Activated naive CD8-positive, alpha-beta T cell treated with anti-CD3 and anti-CD28 coated beads for 36 hours (primary cell): ENCODE results near the gene LPP. TPM values are rescaled to one million over a fixed set of nuclear protein-coding genes. Genes with fewer than 3 reads are reported as not detected.

ENCODE experiments used
- DNase-seq: peaks from one replicate; pipeline ENCODE4 v3.0.0; 2021
- H3K27ac Mint-ChIP-seq: one replicate; pipeline ENCODE4 v1.8.0; 2022; ENCODE audit warnings: mild to moderate bottlenecking, moderate library complexity, mixed read lengths
- H3K27me3 Mint-ChIP-seq: one replicate; pipeline ENCODE4 v1.8.0; 2022; ENCODE audit warnings: mild to moderate bottlenecking, mixed read lengths
- H3K36me3 Mint-ChIP-seq: one replicate; pipeline ENCODE4 v1.8.0; 2021; ENCODE audit warnings: mild to moderate bottlenecking, mixed read lengths
- H3K4me1 Mint-ChIP-seq: one replicate; pipeline ENCODE4 v1.8.0; 2021; ENCODE audit warnings: mixed read lengths
- H3K4me3 Mint-ChIP-seq: one replicate; pipeline ENCODE4 v1.8.0; 2022; ENCODE audit warnings: mild to moderate bottlenecking, moderate library complexity, mixed read lengths
- H3K9me3 Mint-ChIP-seq: one replicate; pipeline ENCODE4 v1.8.0; 2022; ENCODE audit warnings: mixed read lengths
- total RNA-seq, 2 experiments: library from RNA; stranded (reverse); gene quantifications; one replicate each; pipeline ENCODE4 v1.2.3, GENCODE V29; 2021

LPP gene
- total RNA-seq, 2 experiments from 2014 or later, result 15.0 to 15.3 TPM

DNA sequence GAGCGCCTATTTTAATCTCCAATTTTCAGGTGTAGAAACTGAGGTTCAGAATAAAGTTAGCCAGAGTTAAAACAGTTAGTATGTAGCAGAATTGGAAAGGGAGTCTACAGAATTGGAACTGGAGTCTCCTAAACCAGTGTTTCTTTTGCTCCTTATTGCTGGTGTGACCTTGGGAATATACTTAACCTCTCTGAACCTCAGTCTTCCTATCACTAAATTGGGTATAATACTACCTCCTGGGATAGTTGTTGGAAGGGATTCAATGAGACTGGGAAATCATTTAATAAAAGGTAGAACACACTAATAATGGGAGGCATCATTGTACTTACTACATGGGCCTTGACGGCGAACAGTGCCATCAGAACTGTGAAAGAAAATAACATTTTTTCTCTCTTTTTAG lies 55.1 kb downstream of the LPP start:
- H3K4me3 Mint-ChIP-seq, result no peak overlapping the region
- no peak overlapping the region for H3K27ac Mint-ChIP-seq
- DNase-seq, result no peak
- peaks cover 11% of the 10 kb centered on the region for H3K36me3 Mint-ChIP-seq
- no peaks in the 10 kb centered on the region for H3K27me3 Mint-ChIP-seq
- no peaks in the 10 kb centered on the region for H3K9me3 Mint-ChIP-seq
- peaks cover 5% of the 10 kb centered on the region for H3K4me1 Mint-ChIP-seq

DNA sequence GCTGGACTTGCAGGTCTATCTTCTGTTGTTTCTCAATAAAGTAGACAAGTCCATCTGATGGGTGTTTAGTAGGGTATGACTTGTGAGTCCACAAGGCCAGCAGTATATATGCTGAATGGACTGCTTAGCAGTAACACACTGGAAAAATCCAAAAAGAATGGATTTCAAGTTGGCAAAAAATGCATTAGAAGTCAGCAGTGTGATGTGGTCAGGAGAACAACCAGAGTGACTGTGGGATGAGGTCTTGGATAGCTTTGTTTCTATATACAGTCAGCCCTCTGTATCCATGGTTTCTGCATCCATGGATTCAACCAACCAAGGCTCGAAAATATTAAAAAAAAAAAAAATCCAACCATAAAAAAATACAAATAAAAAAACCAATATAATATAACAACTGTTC lies 55.8 kb downstream of the LPP start:
- Mint-ChIP-seq H3K4me1 (peaks cover 5% of the 10 kb centered on the region), H3K27me3 (no peaks in the 10 kb centered on the region), H3K36me3 (peaks cover 12% of the 10 kb centered on the region), H3K4me3 (no peak overlapping the region), H3K9me3 (no peaks in the 10 kb centered on the region), H3K27ac (no peak overlapping the region)
- DNase-seq, result no peak

DNA sequence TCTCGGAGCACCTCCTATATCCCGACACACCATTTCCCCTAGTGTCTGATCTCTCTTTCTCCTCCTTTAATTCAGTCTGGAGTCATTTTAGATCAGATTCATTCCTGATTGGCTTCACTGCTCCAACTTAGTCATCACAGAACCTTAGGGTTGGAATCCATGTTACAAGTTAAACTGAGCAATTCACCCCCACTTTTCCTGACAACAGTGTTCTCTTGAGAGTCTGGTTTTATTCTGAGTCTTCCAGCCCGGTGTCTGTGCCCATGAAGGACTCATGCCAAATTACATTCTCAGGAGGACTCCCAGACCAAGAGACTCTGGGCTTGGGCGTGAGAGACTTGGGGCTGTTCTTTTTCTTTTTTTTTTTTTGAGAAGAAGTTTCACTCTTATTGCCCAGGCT lies 57.5 kb downstream of the LPP start:
- Mint-ChIP-seq H3K27ac (no peak overlapping the region), H3K4me3 (no peak overlapping the region), H3K36me3 (peaks cover 10% of the 10 kb centered on the region)

DNA sequence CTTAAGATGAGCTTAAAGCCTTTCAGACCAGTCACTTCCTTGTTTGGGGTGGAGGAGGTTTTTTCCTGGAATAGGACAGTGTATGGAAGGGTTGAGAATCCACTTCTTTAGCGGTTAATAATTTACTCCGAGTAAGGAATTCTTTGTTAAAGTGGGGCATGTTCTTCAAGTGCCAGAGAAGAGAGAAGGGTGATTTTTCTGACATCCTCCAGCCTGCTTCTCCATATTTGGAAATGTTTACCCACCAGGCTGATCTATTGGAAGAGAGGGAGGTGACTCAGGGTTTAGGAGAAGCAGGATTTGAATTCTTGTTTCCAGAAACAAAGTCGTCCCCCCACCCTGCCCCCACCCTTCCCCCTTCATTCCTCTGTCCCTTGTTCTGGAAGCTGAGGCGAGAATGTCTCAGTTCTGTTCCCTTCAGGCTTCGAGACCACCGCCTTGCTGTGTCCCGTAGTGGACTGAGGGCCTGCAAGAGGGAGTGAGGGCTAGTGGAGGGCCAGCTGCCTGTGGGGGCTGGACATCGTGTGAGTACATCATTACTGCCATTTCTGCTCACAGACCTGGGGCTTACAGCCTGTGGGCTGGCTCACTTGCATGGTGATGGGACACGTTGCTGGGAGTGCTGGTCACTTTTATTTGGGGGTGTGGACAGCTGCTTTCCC lies 58.5 kb downstream of the LPP start:
- Mint-ChIP-seq H3K27ac (no peak overlapping the region), H3K9me3 (no peaks in the 10 kb centered on the region), H3K27me3 (no peaks in the 10 kb centered on the region), H3K4me3 (no peak overlapping the region), H3K36me3 (peaks cover 8% of the 10 kb centered on the region), H3K4me1 (peaks cover 17% of the 10 kb centered on the region)
- DNase-seq, result no peak

More for the DNA sequence above, 57.5 kb downstream of the LPP start:
- no peak for DNase-seq
- H3K27me3 Mint-ChIP-seq, result no peaks in the 10 kb centered on the region
- peaks cover 9% of the 10 kb centered on the region for H3K4me1 Mint-ChIP-seq
- no peaks in the 10 kb centered on the region for H3K9me3 Mint-ChIP-seq

DNA sequence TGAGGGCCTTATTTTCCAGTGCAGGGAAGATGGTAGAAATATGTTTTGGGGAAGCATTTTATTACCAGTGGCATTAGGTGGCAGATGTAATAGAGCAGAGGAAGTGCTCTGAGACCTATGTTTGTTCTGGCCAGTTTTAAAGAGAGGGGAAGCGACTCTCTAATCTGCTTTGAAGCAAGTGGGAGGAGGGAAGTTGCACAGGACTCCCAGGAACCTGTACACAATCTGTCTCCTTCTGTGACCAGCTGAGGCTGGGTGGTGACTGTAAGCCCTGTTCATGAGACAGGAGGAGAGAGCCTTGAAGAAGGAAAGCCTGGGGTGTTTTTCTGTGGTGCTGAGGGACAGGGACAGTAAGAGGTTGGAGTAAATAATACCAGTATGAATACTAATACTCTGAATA lies 60.5 kb downstream of the LPP start:
- peak overlapping the region; percentile 4 for H3K27ac Mint-ChIP-seq
- H3K27me3 Mint-ChIP-seq, result no peaks in the 10 kb centered on the region
- DNase-seq, result no peak
- peaks cover 8% of the 10 kb centered on the region for H3K36me3 Mint-ChIP-seq
- H3K4me3 Mint-ChIP-seq, result no peak overlapping the region
- H3K4me1 Mint-ChIP-seq, result peaks cover 20% of the 10 kb centered on the region
- H3K9me3 Mint-ChIP-seq, result no peaks in the 10 kb centered on the region

DNA sequence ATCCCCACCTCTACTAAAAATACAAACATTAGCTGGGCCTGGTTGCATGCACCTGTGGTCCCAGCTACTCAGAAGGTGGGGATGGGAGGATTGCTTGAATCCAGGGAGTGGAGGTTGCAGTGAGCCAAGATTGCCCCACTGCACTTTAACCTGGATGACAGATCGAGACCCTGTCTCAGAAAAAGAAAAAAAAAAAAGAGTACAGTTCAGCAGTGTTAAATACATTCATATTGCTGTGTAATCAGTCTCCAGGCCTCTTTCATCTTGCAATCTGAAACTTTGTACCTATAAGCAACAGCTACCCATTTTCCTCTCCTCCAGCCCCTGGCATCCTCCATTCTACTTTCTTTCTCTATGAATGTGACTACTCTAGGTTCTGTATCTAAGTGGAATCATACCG lies 61.2 kb downstream of the LPP start:
- peaks cover 20% of the 10 kb centered on the region for H3K4me1 Mint-ChIP-seq
- H3K27me3 Mint-ChIP-seq, result no peaks in the 10 kb centered on the region
- no peaks in the 10 kb centered on the region for H3K9me3 Mint-ChIP-seq
- H3K36me3 Mint-ChIP-seq, result peaks cover 14% of the 10 kb centered on the region
- no peak overlapping the region for H3K4me3 Mint-ChIP-seq
- H3K27ac Mint-ChIP-seq, result no peak overlapping the region
- DNase-seq, result no peak

DNA sequence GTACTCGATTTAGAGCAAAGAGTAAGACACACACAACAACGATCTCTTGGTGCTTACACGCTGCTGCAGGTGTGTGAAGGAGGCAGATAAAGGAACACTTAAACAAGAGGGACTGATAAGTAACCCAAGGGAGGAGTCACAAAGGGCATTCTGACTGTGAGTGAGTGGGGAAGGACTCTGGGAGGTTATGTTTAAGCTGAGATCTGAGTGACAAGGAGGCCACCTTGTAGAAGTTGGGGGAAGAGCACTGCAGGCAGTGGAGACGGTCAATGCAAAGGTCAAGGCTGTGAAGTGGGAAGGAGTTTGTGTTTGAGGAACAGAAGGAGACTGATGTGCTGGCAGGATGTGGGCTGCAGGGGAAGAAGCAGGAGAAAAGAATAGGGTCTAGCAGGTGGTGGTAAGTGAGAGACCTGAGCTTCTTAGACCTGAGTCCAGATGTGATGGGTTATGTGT lies 63.1 kb downstream of the LPP start:
- DNase-seq, result no peak
- Mint-ChIP-seq H3K27me3 (no peaks in the 10 kb centered on the region), H3K4me1 (peaks cover 18% of the 10 kb centered on the region), H3K4me3 (no peak overlapping the region), H3K9me3 (no peaks in the 10 kb centered on the region), H3K36me3 (peaks cover 15% of the 10 kb centered on the region), H3K27ac (no peak overlapping the region)

DNA sequence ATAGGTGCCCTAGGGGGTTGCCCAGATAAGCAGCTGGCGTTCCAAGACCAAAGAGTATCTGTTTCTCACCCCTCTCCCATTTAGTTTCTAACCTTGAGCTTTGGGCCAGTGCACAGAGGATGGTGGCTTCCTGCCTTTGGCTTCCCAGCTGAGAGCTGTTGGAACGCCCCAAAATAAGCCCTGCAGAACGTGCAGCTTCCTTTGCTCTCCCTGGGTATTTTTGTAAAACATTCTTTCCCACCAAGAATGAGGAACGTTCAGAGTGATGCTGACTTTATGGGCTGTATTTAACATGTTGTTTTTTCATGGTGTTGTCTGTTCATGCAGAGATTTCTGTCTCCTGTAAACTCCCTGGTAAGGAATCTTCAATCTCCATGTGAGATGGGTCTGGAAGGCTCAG lies 63.8 kb downstream of the LPP start:
- Mint-ChIP-seq H3K4me1 (peaks cover 18% of the 10 kb centered on the region), H3K27me3 (no peaks in the 10 kb centered on the region), H3K9me3 (no peaks in the 10 kb centered on the region), H3K27ac (no peak overlapping the region), H3K4me3 (no peak overlapping the region), H3K36me3 (peaks cover 15% of the 10 kb centered on the region)
- no peak for DNase-seq

DNA sequence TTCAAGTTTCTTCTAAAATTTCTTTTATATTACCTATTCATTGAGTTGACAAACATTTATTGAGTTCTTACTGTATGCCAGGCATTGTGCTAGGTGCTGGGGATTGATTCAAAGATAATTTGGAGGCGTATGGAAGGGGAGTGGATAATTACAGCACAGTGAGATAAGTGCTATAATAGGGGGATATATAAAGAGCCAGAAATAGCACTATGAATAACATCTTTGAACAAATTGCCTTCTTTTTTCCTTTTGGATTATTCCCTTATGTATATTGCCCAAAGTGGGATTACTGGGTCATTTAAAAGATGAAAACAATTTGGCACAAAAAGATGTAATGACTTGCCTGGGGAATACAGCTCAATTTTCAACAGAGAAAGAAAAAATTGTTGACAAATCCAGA lies 64.6 kb downstream of the LPP start:
- peaks cover 15% of the 10 kb centered on the region for H3K36me3 Mint-ChIP-seq
- no peak for DNase-seq
- H3K27ac Mint-ChIP-seq, result no peak overlapping the region
- no peak overlapping the region for H3K4me3 Mint-ChIP-seq
- no peaks in the 10 kb centered on the region for H3K9me3 Mint-ChIP-seq
- H3K27me3 Mint-ChIP-seq, result no peaks in the 10 kb centered on the region
- peaks cover 18% of the 10 kb centered on the region for H3K4me1 Mint-ChIP-seq

DNA sequence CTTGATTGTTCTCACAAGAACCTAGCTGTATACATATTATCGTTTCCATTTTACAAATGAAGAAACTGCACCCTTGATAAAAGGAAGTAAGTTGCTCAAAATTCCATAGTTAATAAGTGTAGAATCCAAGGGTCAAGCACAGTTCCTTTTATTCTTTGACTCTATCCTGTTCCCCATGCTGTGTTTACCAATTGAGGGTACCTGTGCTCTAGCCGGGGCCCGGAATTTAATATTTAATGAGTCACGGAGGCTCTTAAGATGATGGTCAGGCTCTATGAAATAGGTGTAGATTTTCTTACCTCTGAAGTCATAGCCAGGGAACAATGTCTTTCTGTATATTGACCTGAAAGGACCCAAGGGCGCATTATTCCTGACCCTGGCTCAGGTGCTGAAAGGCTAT lies 65.2 kb downstream of the LPP start:
- Mint-ChIP-seq H3K9me3 (no peaks in the 10 kb centered on the region), H3K36me3 (peaks cover 14% of the 10 kb centered on the region), H3K4me3 (no peak overlapping the region), H3K27ac (no peak overlapping the region), H3K27me3 (no peaks in the 10 kb centered on the region), H3K4me1 (peaks cover 14% of the 10 kb centered on the region)
- DNase-seq, result no peak

DNA sequence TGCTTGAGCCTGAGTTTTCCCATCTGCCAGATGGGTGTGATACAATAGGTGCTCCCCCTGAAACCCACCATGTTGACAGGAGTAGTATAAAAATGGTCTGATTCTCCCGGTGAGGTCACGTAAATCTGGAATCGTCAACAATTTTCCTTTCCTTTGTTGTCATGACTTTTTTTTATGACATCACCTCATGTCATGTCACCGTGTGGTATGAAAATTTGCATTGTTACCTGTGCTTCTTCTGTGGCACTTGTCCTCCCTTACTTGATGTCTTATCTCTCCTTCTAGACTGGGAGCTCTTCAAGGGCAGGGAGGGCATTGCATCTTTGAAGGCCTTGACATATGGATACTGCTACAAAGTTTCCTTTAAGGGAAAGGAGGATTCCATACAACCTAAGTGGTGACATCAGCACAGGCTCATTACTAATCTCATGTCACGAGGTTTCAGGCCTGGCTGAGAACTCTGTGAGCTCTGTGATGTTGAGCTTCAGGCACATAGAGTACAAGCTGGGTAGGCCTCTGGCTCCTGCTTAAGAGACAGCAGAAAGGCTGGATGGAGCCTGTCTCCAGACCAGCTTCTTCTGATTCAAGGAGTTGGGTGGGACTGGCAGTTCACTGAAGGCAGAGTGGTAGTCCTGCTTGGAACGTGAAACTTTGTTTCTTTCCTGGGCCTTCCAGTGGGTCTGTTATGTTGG lies 66.3 kb downstream of the LPP start:
- H3K4me3 Mint-ChIP-seq, result no peak overlapping the region
- no peak for DNase-seq
- H3K36me3 Mint-ChIP-seq, result peaks cover 21% of the 10 kb centered on the region
- no peak overlapping the region for H3K27ac Mint-ChIP-seq
- no peaks in the 10 kb centered on the region for H3K9me3 Mint-ChIP-seq
- no peaks in the 10 kb centered on the region for H3K27me3 Mint-ChIP-seq
- peaks cover 14% of the 10 kb centered on the region for H3K4me1 Mint-ChIP-seq

DNA sequence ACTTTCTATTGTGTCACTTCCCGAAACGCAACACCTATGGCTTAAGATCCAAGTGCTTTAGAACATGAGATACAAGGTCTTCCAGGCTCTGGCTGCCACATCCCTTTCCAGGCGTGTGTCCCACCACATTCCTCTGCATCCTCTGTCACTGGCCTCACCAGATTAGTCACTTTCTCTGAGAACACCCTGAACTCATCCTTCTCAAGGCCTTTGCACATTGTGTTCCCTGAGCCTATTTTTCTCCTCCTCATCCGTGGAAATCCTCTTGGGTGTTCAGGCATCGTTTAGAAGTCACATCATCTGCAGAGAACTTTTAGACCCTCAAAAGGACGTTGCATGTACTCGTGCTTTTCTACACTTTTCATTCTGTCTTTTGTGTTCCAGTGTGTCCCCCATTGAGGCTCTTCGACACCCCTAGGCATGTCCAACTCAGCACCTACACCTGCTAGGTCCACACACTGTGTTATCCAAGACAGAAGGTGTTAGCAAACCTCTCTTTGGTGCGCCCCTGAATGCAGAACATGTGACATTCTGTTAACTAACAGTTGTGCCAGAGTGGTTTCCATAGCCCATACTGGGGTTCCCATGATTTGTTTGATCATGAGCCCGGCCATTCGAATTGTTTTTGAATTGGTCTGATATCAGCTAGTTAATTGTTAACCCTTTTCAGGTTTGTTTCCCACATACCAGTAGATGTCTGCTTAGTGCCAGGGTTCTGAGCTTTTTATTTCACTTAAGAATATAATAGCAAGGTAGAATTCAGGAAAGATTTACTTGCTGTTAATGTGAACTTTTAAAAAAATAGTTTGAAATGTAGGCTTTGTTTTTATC lies 67.2 kb downstream of the LPP start:
- Mint-ChIP-seq H3K4me3 (no peak overlapping the region), H3K36me3 (peaks cover 21% of the 10 kb centered on the region), H3K9me3 (no peaks in the 10 kb centered on the region), H3K4me1 (peaks cover 14% of the 10 kb centered on the region), H3K27ac (no peak overlapping the region), H3K27me3 (no peaks in the 10 kb centered on the region)
- no peak for DNase-seq

DNA sequence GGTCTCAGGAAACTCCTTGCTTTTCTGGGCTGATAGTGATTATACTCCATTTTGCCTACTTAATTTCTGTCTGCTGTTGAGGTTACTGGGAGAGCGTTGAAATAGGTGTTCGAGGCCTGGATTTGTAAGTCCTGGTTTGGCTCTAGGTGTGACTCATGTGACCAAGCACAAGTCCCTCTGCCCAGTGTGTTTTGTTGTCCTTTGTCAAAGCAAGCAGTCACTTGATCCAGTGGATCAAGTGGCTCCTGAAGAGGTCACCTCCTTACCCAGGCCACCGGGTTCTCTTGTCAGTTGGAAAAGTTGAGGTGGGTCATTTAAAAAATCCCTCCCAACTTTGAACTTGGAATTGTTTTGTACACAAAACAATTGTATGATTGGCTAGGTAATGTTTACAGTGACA lies 70.0 kb downstream of the LPP start:
- no peak for DNase-seq
- H3K4me1 Mint-ChIP-seq, result peaks cover 2% of the 10 kb centered on the region
- no peak overlapping the region for H3K4me3 Mint-ChIP-seq
- no peaks in the 10 kb centered on the region for H3K9me3 Mint-ChIP-seq
- no peaks in the 10 kb centered on the region for H3K27me3 Mint-ChIP-seq
- no peak overlapping the region for H3K27ac Mint-ChIP-seq
- peaks cover 28% of the 10 kb centered on the region for H3K36me3 Mint-ChIP-seq

DNA sequence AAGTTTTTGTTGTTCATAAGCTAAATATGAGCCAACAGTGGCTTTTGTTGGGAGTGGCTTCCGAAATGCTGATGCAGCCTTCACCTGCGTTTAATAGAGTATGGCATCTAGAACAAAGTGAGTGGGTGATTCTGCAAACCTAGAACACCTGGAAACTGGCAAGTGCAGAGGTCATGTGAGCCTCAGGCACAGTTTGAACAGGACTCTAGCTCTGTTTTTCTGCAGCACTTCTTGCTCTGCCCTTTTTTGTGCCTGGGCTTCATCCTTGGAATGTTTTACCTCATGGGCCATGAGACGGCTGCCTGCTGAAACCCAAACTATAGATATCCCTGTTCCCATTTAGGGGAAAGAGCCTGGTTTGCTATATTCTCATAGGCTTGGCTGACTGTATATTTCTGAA lies 73.5 kb downstream of the LPP start:
- Mint-ChIP-seq H3K27ac (no peak overlapping the region), H3K27me3 (no peaks in the 10 kb centered on the region), H3K4me3 (no peak overlapping the region), H3K9me3 (no peaks in the 10 kb centered on the region), H3K36me3 (peaks cover 21% of the 10 kb centered on the region), H3K4me1 (peaks cover 2% of the 10 kb centered on the region)
- no peak for DNase-seq

DNA sequence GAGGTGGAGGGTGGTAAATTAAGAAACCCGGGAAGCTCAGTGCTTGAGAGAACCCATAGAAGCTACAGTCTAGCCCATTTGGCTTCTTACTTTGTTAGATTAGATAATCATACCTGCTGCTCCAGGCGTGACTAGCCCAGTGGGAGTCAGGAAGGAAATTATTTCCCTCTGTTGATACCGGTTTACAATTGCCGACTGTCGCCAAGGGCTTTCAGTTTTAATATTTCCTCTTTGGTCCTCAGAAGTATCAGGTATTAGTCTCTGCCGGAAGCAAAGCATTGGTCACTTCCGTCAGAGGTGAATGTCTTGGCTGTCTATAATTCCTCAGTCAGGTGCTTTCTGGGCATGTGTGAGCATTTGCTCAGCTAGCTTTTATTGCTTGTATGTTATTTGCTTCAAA lies 75.2 kb downstream of the LPP start:
- Mint-ChIP-seq H3K4me3 (no peak overlapping the region), H3K36me3 (peaks cover 17% of the 10 kb centered on the region), H3K27me3 (no peaks in the 10 kb centered on the region), H3K9me3 (no peaks in the 10 kb centered on the region), H3K27ac (no peak overlapping the region), H3K4me1 (peaks cover 2% of the 10 kb centered on the region)
- DNase-seq, result no peak
